Hypothalamus (tissue), 51 donors: ENCODE data around the gene CEP250.
A peak's percentile ranks its signal among the peaks of the same experiment; 100 is the strongest.
"Not testable (repeated sequence)": the region's sequence is repeated elsewhere in the genome, so short reads cannot be mapped to it uniquely, and the experiment has no call there.

Experiments
- DNase-seq, 51 donors: peaks; one replicate each; lab custom pipeline; 2025; lab: John Stamatoyannopoulos, UW

The CEP250 gene

DNA sequence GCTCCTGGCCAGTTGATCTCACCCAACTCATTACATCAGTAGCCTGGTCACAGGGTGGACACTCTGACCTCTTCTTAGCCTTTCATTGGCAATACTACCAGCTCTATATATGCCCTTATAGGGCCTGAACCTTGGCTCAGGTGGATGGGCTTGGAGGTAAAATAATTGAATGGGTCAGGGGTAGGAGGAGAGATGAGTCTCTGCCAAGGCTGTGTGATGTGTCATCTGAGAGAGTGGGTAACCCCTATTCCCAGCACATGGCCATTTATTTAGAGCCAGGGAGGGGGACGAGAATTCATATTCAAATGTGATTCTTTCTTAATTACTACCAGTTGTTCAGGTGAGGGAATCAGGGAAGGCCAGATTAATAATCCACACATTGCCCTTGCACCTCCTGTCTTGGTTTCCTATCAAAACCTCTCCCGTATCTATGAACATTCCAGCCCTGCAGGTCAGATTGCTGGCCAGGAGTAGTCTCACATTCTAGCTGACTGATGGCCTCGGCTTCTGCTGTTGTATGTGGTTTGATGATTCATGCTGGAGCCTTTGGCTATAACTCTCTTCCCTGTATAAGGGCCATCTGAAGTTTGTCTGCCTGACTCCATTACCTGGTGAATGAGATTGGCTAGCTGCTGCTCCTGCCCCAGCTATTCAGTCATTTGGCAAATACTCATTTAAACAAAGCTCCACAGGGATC lies 60.7 kb downstream of the CEP250 start:
- no peak for DNase-seq

DNA sequence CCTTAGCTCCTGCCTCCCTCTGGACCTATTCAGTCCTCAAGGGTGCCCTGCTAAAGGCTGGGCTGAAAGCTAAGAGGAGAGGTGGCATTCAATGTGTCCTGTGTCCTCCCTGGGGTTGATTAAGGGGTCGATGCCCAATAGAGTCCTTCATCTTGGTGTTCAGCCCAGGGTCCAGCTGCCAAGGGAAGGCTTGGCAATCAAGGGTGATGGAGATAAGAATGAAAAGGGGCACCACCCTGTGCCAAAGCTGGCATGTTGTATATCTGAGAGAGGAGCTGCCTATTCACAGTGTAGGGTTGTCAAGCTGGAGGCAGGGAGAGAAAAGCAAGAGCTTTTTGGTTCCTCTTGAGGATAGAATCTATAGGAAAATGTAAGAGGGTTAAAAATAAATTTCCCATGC lies 61.7 kb downstream of the CEP250 start:
- DNase-seq = no peak

- not testable (repeated sequence) for DNase-seq
Measured at GRCh38 chr20:35517767-35518166, 62.4 kb downstream of the CEP250 start.

GRCh38 chr20:35518955-35519354 lies 63.6 kb downstream of the CEP250 start:
- no peak for DNase-seq

- no peak for DNase-seq
Measured at GRCh38 chr20:35523298-35523888, 68.0 kb downstream of the CEP250 start.

DNA sequence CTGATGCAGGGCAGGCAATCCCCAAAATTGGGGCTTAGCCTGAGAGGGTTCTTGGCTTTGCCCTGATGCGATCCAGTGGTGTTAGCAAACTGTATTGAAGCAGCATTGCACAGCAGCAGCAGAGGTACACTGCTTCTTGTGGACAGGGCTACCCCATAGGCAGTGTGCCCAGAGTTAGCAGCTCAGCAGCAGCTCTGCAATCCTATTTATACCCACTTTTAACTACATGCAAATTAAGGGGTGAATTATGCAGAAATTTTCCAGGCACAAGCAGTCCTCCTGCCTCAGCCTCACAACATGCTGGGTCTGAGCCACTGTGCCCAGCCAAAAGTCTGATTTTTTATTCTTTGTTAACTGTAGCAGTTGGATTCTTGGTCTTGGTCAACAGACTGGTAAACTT lies 70.2 kb downstream of the CEP250 start:
- no peak for DNase-seq

- no peak for DNase-seq
Measured at GRCh38 chr20:35527122-35527769, 71.8 kb downstream of the CEP250 start.

GRCh38 chr20:35529552-35529951 lies 74.2 kb downstream of the CEP250 start, which contains the start of gene C20orf173:
TSS of gene C20orf173 (minus strand) at chr20:35529652. CDS start at chr20:35529373, 279 bp downstream.
- no peak for DNase-seq

- DNase-seq = peak in 10 of 51 donors; percentile 5 to 32 (median 14)
Measured at GRCh38 chr20:35539756-35540212, 84.4 kb downstream of the CEP250 start.

DNA sequence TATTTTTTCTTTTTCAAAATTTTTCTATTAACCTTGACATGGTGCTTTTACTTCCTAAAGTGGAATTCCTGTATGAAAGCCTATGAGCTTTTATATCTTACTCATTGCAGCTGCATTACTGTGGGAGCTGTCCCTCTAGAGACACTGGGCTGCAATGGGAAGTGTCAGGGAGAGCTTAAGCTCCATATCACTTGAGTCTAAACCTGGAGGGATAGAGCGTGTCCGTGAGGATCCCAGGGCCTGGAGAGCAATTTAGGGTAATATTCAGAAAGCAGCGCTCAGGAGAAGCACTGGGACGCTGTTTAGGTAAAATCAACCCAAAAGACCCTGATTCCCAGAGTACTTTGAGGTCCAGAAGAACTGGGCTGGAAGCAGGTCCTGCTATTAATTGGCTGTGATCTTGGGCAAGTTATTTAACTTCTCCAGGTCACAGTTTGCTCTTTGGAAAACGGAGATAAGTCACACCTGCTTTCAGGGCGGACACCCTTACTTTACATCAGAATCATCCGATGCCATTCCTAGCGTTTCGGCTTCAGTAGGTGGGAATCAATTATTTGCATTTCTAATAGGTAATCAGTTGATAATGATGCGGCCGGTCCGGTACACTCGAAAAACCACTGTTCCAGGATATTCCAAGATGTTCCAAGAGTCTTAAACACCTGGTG lies 85.9 kb downstream of the CEP250 start:
- no peak for DNase-seq

- DNase-seq = peak; percentile 31 to 95 (median 89)
Measured at GRCh38 chr20:35541783-35542662, 86.6 kb downstream of the CEP250 start, which contains the start of gene ERGIC3. TSS of gene ERGIC3 (plus strand) at chr20:35542078. CDS start at chr20:35542098, 20 bp downstream.

DNA sequence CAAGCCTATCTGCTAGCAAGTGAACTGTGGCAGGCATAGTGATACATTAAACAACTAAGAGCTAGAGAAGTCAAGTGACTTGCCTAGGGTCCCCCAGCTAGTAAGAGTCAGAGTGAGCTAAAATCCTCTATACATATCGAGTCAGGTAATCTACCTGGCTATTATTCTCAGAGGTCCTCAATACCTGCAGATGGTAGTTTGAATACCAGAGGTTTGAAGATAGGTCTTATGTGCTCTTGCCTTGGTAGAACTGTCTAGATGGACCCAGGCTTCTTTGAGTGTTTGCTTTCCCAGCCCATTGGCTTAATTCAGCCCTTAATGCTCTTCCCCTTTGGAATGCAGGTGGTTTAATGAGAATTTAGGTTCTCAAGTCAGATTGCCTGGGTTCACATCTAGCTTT lies 87.6 kb downstream of the CEP250 start:
- DNase-seq = no peak

GRCh38 chr20:35544436-35544835 lies 89.0 kb downstream of the CEP250 start:
- DNase-seq = no peak

- DNase-seq = not testable (repeated sequence)
Measured at GRCh38 chr20:35544941-35545340, 89.5 kb downstream of the CEP250 start.

- DNase-seq = no peak
Measured at GRCh38 chr20:35546127-35546526, 90.7 kb downstream of the CEP250 start.

DNA sequence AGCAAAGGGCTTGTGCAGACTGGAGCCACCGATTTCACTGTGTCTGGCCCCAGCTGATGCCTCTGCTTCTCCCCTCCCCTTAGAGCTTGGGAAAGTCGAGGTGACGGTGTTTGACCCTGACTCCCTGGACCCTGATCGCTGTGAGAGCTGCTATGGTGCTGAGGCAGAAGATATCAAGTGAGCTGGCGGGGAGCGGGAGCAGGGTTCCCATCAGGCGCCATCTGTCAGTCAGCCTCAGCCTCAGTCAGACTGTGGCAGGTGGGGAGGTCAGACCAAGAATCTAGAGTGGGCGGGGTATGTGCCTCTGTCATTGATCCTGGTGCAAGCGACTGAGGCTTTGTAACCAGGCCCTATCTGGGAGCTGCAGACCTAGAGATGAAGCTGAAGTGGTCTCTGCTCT lies 91.9 kb downstream of the CEP250 start:
- no peak for DNase-seq

DNA sequence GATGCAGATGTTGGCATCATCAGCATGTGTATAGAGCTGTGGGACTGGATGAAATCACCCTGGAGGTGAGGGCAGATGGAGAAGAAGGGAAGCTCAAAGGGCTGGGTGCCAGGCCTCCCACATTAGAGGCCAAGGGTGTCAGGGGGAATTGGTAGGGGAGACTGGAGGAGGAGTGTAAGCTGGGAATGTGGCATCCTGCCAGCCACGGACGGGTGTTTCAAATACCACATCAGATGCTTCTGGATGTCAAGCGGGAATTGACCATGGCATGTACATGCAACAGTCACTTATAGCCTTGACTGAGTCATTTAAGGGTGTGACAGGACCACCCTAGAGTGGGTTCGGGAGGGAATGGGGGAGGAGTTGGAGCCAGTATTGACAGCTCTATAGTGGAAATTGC lies 96.1 kb downstream of the CEP250 start:
- no peak for DNase-seq

- no peak for DNase-seq
Measured at GRCh38 chr20:35552914-35553313, 97.5 kb downstream of the CEP250 start.

- peak in 1 of 51 donors; percentile 3 for DNase-seq
Measured at GRCh38 chr20:35555461-35555860, 100.1 kb downstream of the CEP250 start.
